Activated T-cell treated with anti-CD3 and anti-CD28 coated beads for 48 hours (primary cell): ENCODE results near the gene HMGCS2.
A peak's percentile ranks its signal among the peaks of the same experiment; 100 is the strongest.

Experiments used
- DNase-seq: peaks from one replicate; pipeline ENCODE4 v3.0.0-alpha.2; 2020; ENCODE audit warnings: low read depth

HMGCS2 gene

GRCh38 chr1:119768778-119769177, at the start of gene HMGCS2:
TSS of gene HMGCS2 (minus strand) at chr1:119768905. CDS start at chr1:119768844, 61 bp downstream.
- DNase-seq: no peak

- no peak for DNase-seq
Measured at GRCh38 chr1:119818181-119818580, 49.5 kb upstream of the HMGCS2 start.

- DNase-seq: no peak
Measured at GRCh38 chr1:119816407-119816806, 47.7 kb upstream of the HMGCS2 start.

GRCh38 chr1:119815928-119816327, 47.2 kb upstream of the HMGCS2 start:
- DNase-seq: no peak

GRCh38 chr1:119815361-119815760, 46.7 kb upstream of the HMGCS2 start:
- DNase-seq: no peak

GRCh38 chr1:119814288-119814687, 45.6 kb upstream of the HMGCS2 start:
- no peak for DNase-seq

- DNase-seq: no peak
Measured at GRCh38 chr1:119811985-119812557, 43.4 kb upstream of the HMGCS2 start.

GRCh38 chr1:119811387-119811786, 42.7 kb upstream of the HMGCS2 start, which contains the start of gene REG4:
TSS of gene REG4 (minus strand) at chr1:119811460. CDS start at chr1:119808769, 2,691 bp downstream.
- no peak for DNase-seq

- peak; percentile 46 for DNase-seq
Measured at GRCh38 chr1:119808972-119809550, 40.4 kb upstream of the HMGCS2 start.

GRCh38 chr1:119808491-119808890, 39.8 kb upstream of the HMGCS2 start:
- DNase-seq: no peak

GRCh38 chr1:119806489-119806888, 37.8 kb upstream of the HMGCS2 start:
- DNase-seq: no peak

GRCh38 chr1:119805746-119806145, 37.0 kb upstream of the HMGCS2 start:
- no peak for DNase-seq

- DNase-seq: no peak
Measured at GRCh38 chr1:119805247-119805646, 36.5 kb upstream of the HMGCS2 start.

GRCh38 chr1:119799599-119800177, 31.0 kb upstream of the HMGCS2 start:
- DNase-seq: no peak

GRCh38 chr1:119799003-119799402, 30.3 kb upstream of the HMGCS2 start:
- DNase-seq: no peak

GRCh38 chr1:119797606-119798005, 28.9 kb upstream of the HMGCS2 start:
- DNase-seq: no peak

GRCh38 chr1:119797162-119797561, 28.5 kb upstream of the HMGCS2 start:
- no peak for DNase-seq

GRCh38 chr1:119795261-119796200, 26.8 kb upstream of the HMGCS2 start:
- DNase-seq: no peak

- no peak for DNase-seq
Measured at GRCh38 chr1:119794876-119795240, 26.2 kb upstream of the HMGCS2 start.

- no peak for DNase-seq
Measured at GRCh38 chr1:119794230-119794875, 25.6 kb upstream of the HMGCS2 start.

GRCh38 chr1:119791377-119791776, 22.7 kb upstream of the HMGCS2 start:
- no peak for DNase-seq
